Tibial nerve (tissue), 3 donors: ENCODE results near the gene PKP1.

Source experiments
- CTCF ChIP-seq, 5 experiments: fragments of 200-600 bp in 3 of 5; fragments of 450-650 bp in 2 of 5; sonication (generic) in 3 of 5; IDR thresholded peaks; one replicate each; pipeline ENCODE4 v1.5.1; 2016 to 2019; ENCODE audit warnings: antibody characterized with exemption in 5 of 5, mild to moderate bottlenecking in 3 of 5, moderate library complexity in 2 of 5
- POLR2A ChIP-seq, 2 donors: fragments of 450-650 bp; IDR thresholded peaks; one replicate each; pipeline ENCODE4 v1.6.1; 2017; ENCODE audit warnings: antibody characterized with exemption in 2 of 2, mild to moderate bottlenecking in 2 of 2, moderate library complexity in 2 of 2

GRCh38 chr1:201240171-201240570, 43.1 kb upstream of the PKP1 start:
- TF ChIP-seq CTCF (IDR thresholded peaks at IDR 0.05) (no peak), POLR2A (IDR thresholded peaks at IDR 0.05) (no peak)
